Smooth muscle cell (in vitro differentiated cells): ENCODE measurements around the gene CLECL1. TPM values are rescaled to one million over a fixed set of nuclear protein-coding genes. Genes with fewer than 3 reads are reported as not detected.
"Not testable (repeated sequence)": the region's sequence is repeated elsewhere in the genome, so short reads cannot be mapped to it uniquely, and the experiment has no call there.

Experiments
- DNase-seq: peaks from one replicate; lab custom pipeline; 2025; ENCODE audit not compliant: unreplicated experiment; lab: John Stamatoyannopoulos, UW
- H2AFZ ChIP-seq: fragments of 200-600 bp; sonication (generic); 2 replicates; pipeline ENCODE4 v1.6.0; 2016; ENCODE audit warnings: antibody characterized with exemption, low read depth, mild to moderate bottlenecking
- H3F3A ChIP-seq: fragments of 200-600 bp; sonication (generic); 2 replicates; pipeline ENCODE4 v1.6.0; 2017; ENCODE audit warnings: antibody characterized with exemption, low read depth
- H3K27ac ChIP-seq: fragments of 200-600 bp; sonication (generic); 2 replicates; pipeline ENCODE4 v1.5.1; 2016; ENCODE audit warnings: low read depth, mild to moderate bottlenecking
- H3K27me3 ChIP-seq: fragments of 200-600 bp; sonication (generic); 2 replicates; pipeline ENCODE4 v1.6.1; 2016; ENCODE audit warnings: low read depth, mild to moderate bottlenecking
- H3K36me3 ChIP-seq: fragments of 200-600 bp; sonication (generic); 2 replicates; pipeline ENCODE4 v1.5.1; 2016; ENCODE audit warnings: low read depth
- H3K4me1 ChIP-seq: fragments of 200-600 bp; sonication (generic); 2 replicates; pipeline ENCODE4 v1.5.1; 2016; ENCODE audit warnings: low read depth
- H3K4me2 ChIP-seq: fragments of 200-600 bp; sonication (generic); 2 replicates; pipeline ENCODE4 v1.6.0; 2016; ENCODE audit warnings: mild to moderate bottlenecking
- H3K4me3 ChIP-seq: fragments of 200-600 bp; sonication (generic); 2 replicates; pipeline ENCODE4 v1.5.1; 2016; ENCODE audit warnings: mild to moderate bottlenecking
- H3K79me2 ChIP-seq: fragments of 200-600 bp; sonication (generic); 2 replicates; pipeline ENCODE4 v1.6.0; 2016; ENCODE audit warnings: low read depth, mild to moderate bottlenecking
- H3K9ac ChIP-seq: fragments of 200-600 bp; sonication (generic); 2 replicates; pipeline ENCODE4 v1.6.0; 2016; ENCODE audit warnings: low read depth
- H3K9me3 ChIP-seq: fragments of 200-600 bp; sonication (generic); replicated peaks from 2 replicates; pipeline ENCODE4 v1.5.1; 2016; ENCODE audit warnings: low read depth
- H4K20me1 ChIP-seq: fragments of 200-600 bp; sonication (generic); 2 replicates; pipeline ENCODE4 v1.6.0; 2016; ENCODE audit warnings: low read depth
- WGBS: methylation state at CpG from one replicate; pipeline ENCODE4 v1.1.7; 2016; ENCODE audit warnings: low lambda C conversion rate; 5-methylcytosine and 5-hydroxymethylcytosine counted together
- polyA plus RNA-seq: library from polyadenylated mRNA; unstranded; fragments of >200 nt; fragmentation: Nextera tagmentation; extraction: Ambion mirVana; gene quantifications from 2 replicates; pipeline ENCODE4 v1.2.1, GENCODE V29; 2016
- total RNA-seq: library from RNA; depleted of rRNA; stranded (reverse); fragments of >200 nt; gene quantifications from 2 replicates; pipeline ENCODE4 v1.2.3, GENCODE V29; 2014
- TF ChIP-seq, protein P1 (sequence below): fragments of 200-600 bp; sonication (generic); IDR thresholded peaks from 2 replicates; pipeline ENCODE4 v1.5.1; 2017; ENCODE audit warnings: borderline replicate concordance, mild to moderate bottlenecking, antibody characterized with exemption; ENCODE audit not compliant: insufficient read depth, poor library complexity, severe bottlenecking

The CLECL1 gene
- total and polyA plus RNA-seq, 2 experiments from 2014 or later: not detected

DNA sequence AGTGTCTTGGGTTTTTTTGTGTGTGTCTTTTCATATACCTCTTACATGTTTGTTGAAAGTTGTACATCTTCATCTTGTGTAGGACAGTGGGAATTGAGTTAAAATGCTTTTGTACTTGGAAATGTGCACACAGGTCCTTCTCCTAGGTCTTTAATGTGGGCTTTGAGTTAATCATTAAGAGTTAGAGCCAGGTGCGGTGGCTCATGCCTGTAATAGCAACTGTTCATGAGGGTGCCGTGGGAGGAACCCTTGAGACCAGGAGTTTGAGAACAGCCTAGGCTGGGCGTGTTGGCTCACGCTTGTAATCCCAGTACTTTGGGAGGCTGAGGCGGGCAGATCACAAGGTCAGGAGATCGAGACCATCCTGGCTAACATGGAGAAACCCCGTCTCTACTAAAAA is 13.9 kb downstream of the CLECL1 start:
- no peaks in the 10 kb centered on the region for H3K36me3 ChIP-seq
- no peak overlapping the region for H3K9ac ChIP-seq
- H4K20me1 ChIP-seq: no peaks in the 10 kb centered on the region
- TF ChIP-seq, protein P1, sequence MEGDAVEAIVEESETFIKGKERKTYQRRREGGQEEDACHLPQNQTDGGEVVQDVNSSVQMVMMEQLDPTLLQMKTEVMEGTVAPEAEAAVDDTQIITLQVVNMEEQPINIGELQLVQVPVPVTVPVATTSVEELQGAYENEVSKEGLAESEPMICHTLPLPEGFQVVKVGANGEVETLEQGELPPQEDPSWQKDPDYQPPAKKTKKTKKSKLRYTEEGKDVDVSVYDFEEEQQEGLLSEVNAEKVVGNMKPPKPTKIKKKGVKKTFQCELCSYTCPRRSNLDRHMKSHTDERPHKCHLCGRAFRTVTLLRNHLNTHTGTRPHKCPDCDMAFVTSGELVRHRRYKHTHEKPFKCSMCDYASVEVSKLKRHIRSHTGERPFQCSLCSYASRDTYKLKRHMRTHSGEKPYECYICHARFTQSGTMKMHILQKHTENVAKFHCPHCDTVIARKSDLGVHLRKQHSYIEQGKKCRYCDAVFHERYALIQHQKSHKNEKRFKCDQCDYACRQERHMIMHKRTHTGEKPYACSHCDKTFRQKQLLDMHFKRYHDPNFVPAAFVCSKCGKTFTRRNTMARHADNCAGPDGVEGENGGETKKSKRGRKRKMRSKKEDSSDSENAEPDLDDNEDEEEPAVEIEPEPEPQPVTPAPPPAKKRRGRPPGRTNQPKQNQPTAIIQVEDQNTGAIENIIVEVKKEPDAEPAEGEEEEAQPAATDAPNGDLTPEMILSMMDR: no peak
- H3F3A ChIP-seq: no peaks in the 10 kb centered on the region
- 97% methylated on average over 7 of the region's 7 CpGs for WGBS
- no peaks in the 10 kb centered on the region for H3K79me2 ChIP-seq
- no peak overlapping the region for H2AFZ ChIP-seq
- H3K4me3 ChIP-seq: no peak overlapping the region
- no peak overlapping the region for H3K27ac ChIP-seq
- H3K27me3 ChIP-seq: no peaks in the 10 kb centered on the region
- no peak overlapping the region for H3K4me2 ChIP-seq
- no peaks in the 10 kb centered on the region for H3K4me1 ChIP-seq
- no peaks in the 10 kb centered on the region for H3K9me3 ChIP-seq
- no peak for DNase-seq

DNA sequence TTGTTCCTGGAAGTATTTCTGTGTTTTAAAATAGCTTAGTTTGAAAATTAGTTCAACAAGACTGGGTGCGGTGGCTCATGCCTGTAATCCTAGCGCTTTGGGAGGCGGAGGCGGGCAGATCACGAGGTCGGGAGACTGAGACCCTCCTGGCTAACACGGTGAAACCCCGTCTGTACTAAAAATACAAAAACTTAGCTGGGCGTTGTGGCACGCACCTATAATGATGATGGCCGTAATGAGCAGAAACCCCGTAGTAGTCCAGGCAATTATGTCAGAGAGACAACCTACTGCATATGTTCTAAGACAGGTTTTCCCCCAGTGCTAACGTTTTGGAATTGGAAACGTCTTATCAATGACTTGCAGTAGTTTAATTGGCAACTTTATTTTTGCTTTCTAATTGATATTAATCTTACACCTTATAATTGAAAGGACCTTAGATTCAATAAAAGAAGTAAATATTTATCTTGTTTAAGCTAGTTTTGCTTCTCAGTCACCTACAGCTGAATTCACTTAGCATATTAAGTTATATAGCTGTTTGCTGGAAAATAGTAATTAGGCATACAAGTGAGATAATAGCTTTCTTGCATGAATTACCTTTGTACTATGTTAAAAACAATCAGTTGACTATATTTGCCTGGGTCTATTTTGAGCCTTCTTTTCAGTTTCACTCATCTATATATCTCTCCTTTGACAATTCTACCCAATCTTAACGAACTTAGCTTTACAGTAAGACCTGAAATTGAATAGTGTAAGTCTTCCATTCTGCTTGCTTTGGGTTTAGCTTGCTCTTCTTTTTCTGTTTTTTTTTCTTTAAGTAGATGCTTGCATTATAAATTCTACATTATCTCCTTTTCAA is 15.6 kb downstream of the CLECL1 start:
- Histone ChIP-seq H3K79me2 (no peaks in the 10 kb centered on the region), H3K27me3 (no peaks in the 10 kb centered on the region), H3K9me3 (no peaks in the 10 kb centered on the region), H3K4me3 (no peak overlapping the region), H3K4me1 (no peaks in the 10 kb centered on the region), H3K9ac (no peak overlapping the region), H3K27ac (no peak overlapping the region), H4K20me1 (no peaks in the 10 kb centered on the region), H3K4me2 (no peak overlapping the region), H2AFZ (no peak overlapping the region), H3K36me3 (no peaks in the 10 kb centered on the region), H3F3A (no peaks in the 10 kb centered on the region)
- DNase-seq: no peak
- 93% methylated on average over 15 of the region's 15 CpGs for WGBS
- TF ChIP-seq, protein P1: no peak

DNA sequence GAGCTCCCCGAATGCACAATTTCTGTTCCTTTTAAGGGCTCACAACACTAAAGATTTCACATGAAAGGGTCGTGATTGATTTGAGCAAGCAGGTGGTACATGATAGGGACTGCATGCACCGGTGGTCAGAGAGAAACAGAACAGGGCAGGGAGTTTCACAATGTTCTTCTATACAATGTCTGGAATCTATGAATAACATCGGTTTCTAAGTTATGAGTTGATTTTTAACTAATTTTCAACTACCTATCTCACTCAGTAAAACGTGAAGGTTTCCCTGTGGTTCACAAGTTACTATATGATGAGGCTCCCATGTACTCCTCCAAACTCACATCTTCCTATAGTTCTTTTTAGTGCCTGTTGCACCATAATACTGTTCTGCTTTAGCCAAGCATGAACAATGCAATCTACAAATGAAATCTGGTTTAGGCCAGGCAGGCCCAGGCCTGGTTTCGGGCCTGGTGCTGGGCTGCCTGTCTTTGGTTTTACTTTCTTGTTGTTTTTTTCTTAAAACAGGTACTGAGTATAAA is 19.8 kb downstream of the CLECL1 start:
- H3K4me1 ChIP-seq, H4K20me1 ChIP-seq, H3K27ac ChIP-seq, H2AFZ ChIP-seq, DNase-seq, H3K36me3 ChIP-seq, H3F3A ChIP-seq, H3K4me2 ChIP-seq, H3K79me2 ChIP-seq, H3K4me3 ChIP-seq, H3K27me3 ChIP-seq, H3K9me3 ChIP-seq, H3K9ac ChIP-seq: not testable (repeated sequence)
- WGBS: 91% methylated on average over 6 of the region's 6 CpGs

DNA sequence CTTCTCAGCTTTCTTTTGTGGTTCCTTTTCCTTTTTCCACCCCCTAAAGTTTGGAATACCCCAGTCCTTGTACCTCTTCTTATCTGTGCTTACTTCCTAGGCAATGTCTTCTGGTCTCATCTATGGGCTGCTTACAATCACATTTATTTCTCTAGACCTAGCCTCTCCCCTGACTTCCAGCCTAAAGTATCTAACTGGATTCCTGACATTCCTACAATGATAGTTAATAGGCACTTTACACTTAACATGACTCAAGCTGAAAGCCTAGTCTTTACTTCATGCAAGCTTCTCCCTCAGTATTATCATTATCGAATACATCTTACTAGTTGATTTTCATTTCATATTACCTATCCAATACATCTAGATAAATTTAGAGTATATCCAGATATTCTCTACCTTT is 21.2 kb downstream of the CLECL1 start:
- 63% methylated on average over 1 of the region's 1 CpG for WGBS
- Histone ChIP-seq H3K27me3 (no peaks in the 10 kb centered on the region), H3K4me2 (no peak overlapping the region), H3K4me3 (no peak overlapping the region), H3K27ac (no peak overlapping the region), H2AFZ (no peak overlapping the region), H3K9ac (no peak overlapping the region), H3K9me3 (no peaks in the 10 kb centered on the region), H3K79me2 (no peaks in the 10 kb centered on the region), H3K36me3 (no peaks in the 10 kb centered on the region), H3K4me1 (no peaks in the 10 kb centered on the region), H3F3A (no peaks in the 10 kb centered on the region), H4K20me1 (no peaks in the 10 kb centered on the region)
- TF ChIP-seq, protein P1: no peak
- no peak for DNase-seq
